PC-9 (cell line): Measurements from ENCODE around the gene SAMD13. TPM values are rescaled to one million over a fixed set of nuclear protein-coding genes. Genes with fewer than 3 reads are reported as not detected.
A peak's percentile ranks its signal among the peaks of the same experiment; 100 is the strongest.

ENCODE experiments used
- Bru-seq: library from RNA; stranded (reverse); fragments of 400-500 nt; gene quantifications from one replicate; lab custom pipeline; 2021; lab: Mats Ljungman, UMichigan
- BruChase-seq, 2 experiments: library from RNA; stranded (reverse); fragments of 400-500 nt; gene quantifications; one replicate each; lab custom pipeline; 2021; lab: Mats Ljungman, UMichigan
- BruUV-seq: library from RNA; stranded (reverse); fragments of 400-500 nt; replicated peaks from 2 replicates; lab custom pipeline; 2021; lab: Mats Ljungman, UMichigan
- CTCF ChIA-PET: fragments of 300-600 bp; sonication (Branson Sonifier 250); formaldehyde crosslinking; loops from one replicate; lab custom pipeline; 2022; ENCODE audit warnings: antibody characterized with exemption; lab: Charles Lee
- POLR2A ChIA-PET: fragments of 300-600 bp; sonication (Branson Sonifier 250); formaldehyde crosslinking; loops from one replicate; lab custom pipeline; 2022; ENCODE audit warnings: antibody characterized with exemption; ENCODE audit not compliant: unreplicated experiment; lab: Charles Lee
- DNase-seq, 2 experiments: peaks; one replicate each; pipeline versions ENCODE4 v3.0.0 to v3.0.0-alpha.2; 2015 to 2022; ENCODE audit warnings: mixed read lengths in 1 of 2
- H2AFZ ChIP-seq: fragments of 200-600 bp; sonication (generic); 2 replicates; pipeline ENCODE4 v1.8.1; 2017; ENCODE audit warnings: antibody characterized with exemption
- H3F3A ChIP-seq: fragments of 200-600 bp; sonication (generic); 2 replicates; pipeline ENCODE4 v1.8.1; 2017; ENCODE audit warnings: antibody characterized with exemption, mild to moderate bottlenecking, low read depth; ENCODE audit not compliant: insufficient read depth
- H3K27ac ChIP-seq: fragments of 200-600 bp; sonication (generic); 2 replicates; pipeline ENCODE4 v1.6.1; 2016; ENCODE audit warnings: mixed run types
- H3K27me3 ChIP-seq: fragments of 200-600 bp; sonication (generic); 2 replicates; pipeline ENCODE4 v1.6.1; 2016; ENCODE audit warnings: low read depth, mixed run types; ENCODE audit not compliant: insufficient read depth
- H3K36me3 ChIP-seq: fragments of 200-600 bp; sonication (generic); 2 replicates; pipeline ENCODE4 v1.6.1; 2016; ENCODE audit warnings: low read depth, mixed run types
- H3K4me1 ChIP-seq: fragments of 200-600 bp; sonication (generic); replicated peaks from 2 replicates; pipeline ENCODE4 v1.6.1; 2016; ENCODE audit warnings: mixed run types; ENCODE audit not compliant: insufficient read depth
- H3K4me2 ChIP-seq: fragments of 200-600 bp; sonication (generic); 2 replicates; pipeline ENCODE4 v1.6.1; 2017; ENCODE audit warnings: mixed run types
- H3K4me3 ChIP-seq: fragments of 200-600 bp; sonication (generic); 2 replicates; pipeline ENCODE4 v1.6.1; 2016; ENCODE audit warnings: mixed run types
- H3K79me2 ChIP-seq: fragments of 200-600 bp; sonication (generic); 2 replicates; pipeline ENCODE4 v1.6.1; 2017; ENCODE audit warnings: low read depth, mixed run types
- H3K9me2 ChIP-seq: fragments of 200-600 bp; sonication (generic); 2 replicates; pipeline ENCODE4 v1.8.1; 2017; ENCODE audit warnings: mild to moderate bottlenecking; ENCODE audit not compliant: insufficient read depth
- H3K9me3 ChIP-seq: fragments of 200-600 bp; sonication (generic); 2 replicates; pipeline ENCODE4 v1.8.1; 2016; ENCODE audit warnings: low read depth; ENCODE audit not compliant: insufficient read depth
- H4K20me1 ChIP-seq: fragments of 200-600 bp; sonication (generic); 2 replicates; pipeline ENCODE4 v1.8.1; 2017; ENCODE audit not compliant: insufficient read depth
- CTCF ChIP-seq: fragments of 200-600 bp; sonication (generic); conservative IDR thresholded peaks from 2 replicates; pipeline ENCODE4 v1.6.1; 2017; ENCODE audit warnings: mixed run types, antibody characterized with exemption, mild to moderate bottlenecking, moderate library complexity
- EZH2 ChIP-seq: fragments of 200-600 bp; sonication (generic); IDR thresholded peaks from 2 replicates; pipeline ENCODE4 v1.8.0; 2017; ENCODE audit warnings: antibody characterized with exemption, low read depth
- intact Hi-C: fragments of 100-400 bp; cut with micrococcal nuclease; formaldehyde crosslinking; loops from one replicate; pipeline ENCODE4 v1.10.0; 2022; ENCODE audit not compliant: unreplicated experiment
- long read RNA-seq: library from polyadenylated mRNA; stranded (forward); transcript quantifications from one replicate; pipeline ENCODE4 v2.0.0, GENCODE V29; 2022
- total RNA-seq: library from RNA; stranded (reverse); gene quantifications from 2 replicates; pipeline ENCODE4 v1.2.3, GENCODE V29; 2021

Gene SAMD13, protein sequence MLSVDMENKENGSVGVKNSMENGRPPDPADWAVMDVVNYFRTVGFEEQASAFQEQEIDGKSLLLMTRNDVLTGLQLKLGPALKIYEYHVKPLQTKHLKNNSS
- total RNA-seq (0.90 and 2.5 TPM in 2 replicates), Bru-seq, nascent RNA (percentile 31 among the genes with signal in this experiment), BruChase-seq, experiment 1, labeled RNA remaining after a 2-hour chase (percentile 26 among the genes with signal in this experiment), BruChase-seq, experiment 2, labeled RNA remaining after a 6-hour chase (percentile 13 among the genes with signal in this experiment)
- long read RNA-seq: 0 reads

- no peaks in the 10 kb centered on the region for H3K79me2 ChIP-seq
- H3K27me3 ChIP-seq: no peaks in the 10 kb centered on the region
- no peak within 1 kb of the TSS for H2AFZ ChIP-seq
- no peaks in the 10 kb centered on the region for H3K9me2 ChIP-seq
- no peak within 1 kb of the TSS for H3K27ac ChIP-seq
- no peaks in the 10 kb centered on the region for H3K36me3 ChIP-seq
- POLR2A ChIA-PET: no interaction called here
- TF ChIP-seq EZH2: no peak
- TF ChIP-seq CTCF: no peak
- no peak within 1 kb of the TSS for H3K4me3 ChIP-seq
- peaks cover 13% of the 10 kb centered on the region for H3F3A ChIP-seq
- no TSS peak for BruUV-seq
- H3K4me1 ChIP-seq: peaks cover 24% of the 10 kb centered on the region
- H3K9me3 ChIP-seq: no peaks in the 10 kb centered on the region
- peak in 1 of 2 experiments; percentile 26 for DNase-seq
- CTCF ChIA-PET: interaction anchor here (1.2 kb wide), 1 partner anchor 81 kb away, joined by 3 read pairs; no protein-coding TSS in a partner anchor
- H3K4me2 ChIP-seq: no peak within 1 kb of the TSS
- no peaks in the 10 kb centered on the region for H4K20me1 ChIP-seq
- intact Hi-C loops: no loop called here
Observed at GRCh38 chr1:84301004-84301784, at the start of gene SAMD13. Gene SAMD13, plus strand, starts transcription at chr1:84301708. Its CDS starts 1,527 bp downstream, at chr1:84303235.

GRCh38 chr1:84253036-84253435 lies 48.5 kb upstream of the SAMD13 start:
- H2AFZ ChIP-seq: no peak overlapping the region
- H3F3A ChIP-seq: peaks cover 20% of the 10 kb centered on the region
- DNase-seq: no peak
- H3K4me3 ChIP-seq: no peak overlapping the region
- no TSS peak for BruUV-seq
- H3K9me3 ChIP-seq: peaks cover 5% of the 10 kb centered on the region; the same call in 1 of the 2 replicates
- H3K36me3 ChIP-seq: no peaks in the 10 kb centered on the region
- H3K27me3 ChIP-seq: no peaks in the 10 kb centered on the region
- CTCF ChIA-PET: no interaction called here
- peak overlapping the region; percentile 58; the same call in 1 of the 2 replicates for H3K4me2 ChIP-seq
- no peaks in the 10 kb centered on the region for H3K79me2 ChIP-seq
- H4K20me1 ChIP-seq: no peaks in the 10 kb centered on the region
- no peaks in the 10 kb centered on the region for H3K9me2 ChIP-seq
- POLR2A ChIA-PET: no interaction called here
- TF ChIP-seq EZH2: no peak
- no peak for TF ChIP-seq CTCF
- H3K4me1 ChIP-seq: peaks cover 29% of the 10 kb centered on the region
- peak overlapping the region; percentile 75 for H3K27ac ChIP-seq
- intact Hi-C loops: no loop called here

GRCh38 chr1:84253891-84254290 lies 47.6 kb upstream of the SAMD13 start:
- ChIA-PET CTCF (no interaction called here), POLR2A (interaction anchor here (0.6 kb wide), 1 partner anchor 36 kb away, joined by 4 read pairs; no protein-coding TSS in a partner anchor)
- H3K79me2 ChIP-seq: no peaks in the 10 kb centered on the region
- BruUV-seq: no TSS peak
- H4K20me1 ChIP-seq: no peaks in the 10 kb centered on the region
- H3K4me1 ChIP-seq: peaks cover 25% of the 10 kb centered on the region
- no peaks in the 10 kb centered on the region for H3K36me3 ChIP-seq
- intact Hi-C loops: no loop called here
- H3K4me3 ChIP-seq: no peak overlapping the region; the same call in 1 of the 2 replicates
- TF ChIP-seq CTCF (no peak), EZH2 (no peak)
- peak; percentile 67 to 98 for DNase-seq
- H3K9me2 ChIP-seq: no peaks in the 10 kb centered on the region
- H3K4me2 ChIP-seq: peak overlapping the region; percentile 58
- no peaks in the 10 kb centered on the region for H3K27me3 ChIP-seq
- H3K9me3 ChIP-seq: peaks cover 5% of the 10 kb centered on the region; the same call in 1 of the 2 replicates
- H3F3A ChIP-seq: peaks cover 18% of the 10 kb centered on the region
- peak overlapping the region; percentile 57; the same call in 1 of the 2 replicates for H2AFZ ChIP-seq
- H3K27ac ChIP-seq: peak overlapping the region; percentile 75
